Right lobe of liver (tissue), 6 donors: Measurements from ENCODE around the gene TMEM119. TPM values are rescaled to one million over a fixed set of nuclear protein-coding genes. Genes with fewer than 3 reads are reported as not detected.
A peak's percentile ranks its signal among the peaks of the same experiment; 100 is the strongest.

Experiments
- ATAC-seq, 4 donors: fragments of 200-7000 bp; cut with Tn5 transposase; one replicate each; pipeline ENCODE4 v1.9.1; 2020; ENCODE audit warnings: mild to moderate bottlenecking in 4 of 4, moderate library complexity in 4 of 4
- DNase-seq, 3 donors: peaks; one replicate each; pipeline ENCODE4 v3.0.0-alpha.2; 2020
- H3K27ac ChIP-seq, 3 donors: fragments of 200-600 bp; one replicate each; pipeline ENCODE4 v1.8.0; 2022
- H3K27me3 ChIP-seq, 2 donors: fragments of 200-600 bp; one replicate each; pipeline ENCODE4 v1.8.0; 2022
- H3K36me3 ChIP-seq, 4 donors: fragments of 200-600 bp; sonication (generic) in 1 of 4; one replicate each; pipeline versions ENCODE4 v1.5.1 to v1.8.0; 2017 to 2022; ENCODE audit warnings: control low read depth in 1 of 4
- H3K4me1 ChIP-seq, 4 donors: fragments of 200-600 bp; sonication (generic) in 1 of 4; one replicate each; pipeline versions ENCODE4 v1.5.1 to v1.8.0; 2017 to 2022; ENCODE audit warnings: control low read depth in 1 of 4
- H3K4me3 ChIP-seq, 3 donors: fragments of 200-600 bp; one replicate each; pipeline ENCODE4 v1.8.0; 2022
- H3K9me3 ChIP-seq, 4 donors: fragments of 200-600 bp; sonication (generic) in 1 of 4; one replicate each; pipeline versions ENCODE4 v1.5.1 to v1.8.0; 2017 to 2022; ENCODE audit warnings: control low read depth in 1 of 4
- POLR2A ChIP-seq: fragments of 450-650 bp; IDR thresholded peaks from one replicate; pipeline ENCODE4 v1.6.1; 2017; ENCODE audit warnings: antibody characterized with exemption, mild to moderate bottlenecking
- WGBS: methylation state at CpG from one replicate; pipeline ENCODE4 v1.1.6; 2018; ENCODE audit warnings: low coverage, low lambda C conversion rate; ENCODE audit not compliant: insufficient coverage; ENCODE audit errors: missing lambda C conversion rate; 5-methylcytosine and 5-hydroxymethylcytosine counted together
- intact Hi-C, 2 donors: fragments of 100-400 bp; cut with DNase I; formaldehyde crosslinking; loops; one replicate each; pipeline versions ENCODE4 v1.11.2 to v1.14.1; 2022
- total RNA-seq, 6 experiments: library from RNA; depleted of rRNA in 2 of 6; stranded (reverse); fragments of >200 nt in 2 of 6; fragmentation: NEBNext Ultra II Directional in 3 of 6; extraction: Animal tissue kit (Norgen Biotek cat#: 25700) in 3 of 6; gene quantifications; one replicate each; pipeline versions ENCODE4 v1.1.0 to v1.2.4, GENCODE V29; 2016 to 2023
- TF ChIP-seq, protein P1 (sequence below), 4 donors: fragments of 200-600 bp in 3 of 4; fragments of 450-650 bp in 1 of 4; IDR thresholded peaks; one replicate each; pipeline versions ENCODE4 v1.5.1 to v1.8.0; 2016 to 2022; ENCODE audit warnings: antibody characterized with exemption in 4 of 4, mild to moderate bottlenecking in 2 of 4
- donor health status: DM: no; HTN: yes; CAD: no.
- donor health status: DM: no; HTN: no; CAD: no.
- donor health status: DM: no; HTN: no; CAD: no.
- donor health status: DM: no; HTN: yes; CAD: no.
- donor health status: DM: no; HTN: yes; CAD: no.

TMEM119 gene
- total RNA-seq, 6 experiments from 2014 or later: 0.09 to 0.38 (median 0.22) TPM; not detected in 2

DNA sequence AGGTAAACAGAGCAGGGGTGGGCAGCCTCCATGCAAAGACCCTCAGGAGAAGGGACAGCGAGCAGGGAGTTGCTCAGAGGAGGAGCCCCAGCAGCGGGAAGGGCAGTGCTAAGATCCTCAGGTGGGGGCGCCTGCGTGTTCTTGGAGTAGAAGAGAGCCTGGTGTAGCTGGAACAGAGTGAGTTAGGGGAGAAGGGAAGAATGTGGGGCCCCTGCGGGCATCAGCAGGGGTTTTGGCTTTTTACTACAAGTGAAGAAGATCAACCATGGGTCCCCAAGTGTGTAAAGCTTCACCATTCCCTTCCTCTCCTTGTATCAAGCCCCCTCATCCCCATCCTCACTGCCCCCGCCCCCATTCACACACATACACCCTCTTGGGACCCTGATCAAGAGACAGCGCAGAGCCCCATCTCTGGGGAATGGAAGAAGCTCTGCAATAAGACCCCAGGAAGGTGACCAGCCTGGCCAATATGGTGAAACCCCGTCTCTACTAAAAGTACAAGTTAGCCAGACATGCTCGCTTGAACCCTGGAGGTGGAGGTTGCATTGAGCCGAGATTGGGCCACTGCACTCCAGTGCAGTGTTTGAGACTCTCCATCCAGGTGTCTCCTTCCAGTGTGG is 10.2 kb upstream of the TMEM119 start:
- Histone ChIP-seq H3K27ac (no peak overlapping the region), H3K9me3 (no peaks in the 10 kb centered on the region), H3K4me3 (no peak overlapping the region), H3K27me3 (no peaks in the 10 kb centered on the region), H3K36me3 (no peaks in the 10 kb centered on the region), H3K4me1 (no peaks in the 10 kb centered on the region)
- DNase-seq: no peak
- ATAC-seq: no peak
- 64% methylated on average over 10 of the region's 10 CpGs for WGBS
- intact Hi-C loops: no loop called here
- TF ChIP-seq, protein P1, sequence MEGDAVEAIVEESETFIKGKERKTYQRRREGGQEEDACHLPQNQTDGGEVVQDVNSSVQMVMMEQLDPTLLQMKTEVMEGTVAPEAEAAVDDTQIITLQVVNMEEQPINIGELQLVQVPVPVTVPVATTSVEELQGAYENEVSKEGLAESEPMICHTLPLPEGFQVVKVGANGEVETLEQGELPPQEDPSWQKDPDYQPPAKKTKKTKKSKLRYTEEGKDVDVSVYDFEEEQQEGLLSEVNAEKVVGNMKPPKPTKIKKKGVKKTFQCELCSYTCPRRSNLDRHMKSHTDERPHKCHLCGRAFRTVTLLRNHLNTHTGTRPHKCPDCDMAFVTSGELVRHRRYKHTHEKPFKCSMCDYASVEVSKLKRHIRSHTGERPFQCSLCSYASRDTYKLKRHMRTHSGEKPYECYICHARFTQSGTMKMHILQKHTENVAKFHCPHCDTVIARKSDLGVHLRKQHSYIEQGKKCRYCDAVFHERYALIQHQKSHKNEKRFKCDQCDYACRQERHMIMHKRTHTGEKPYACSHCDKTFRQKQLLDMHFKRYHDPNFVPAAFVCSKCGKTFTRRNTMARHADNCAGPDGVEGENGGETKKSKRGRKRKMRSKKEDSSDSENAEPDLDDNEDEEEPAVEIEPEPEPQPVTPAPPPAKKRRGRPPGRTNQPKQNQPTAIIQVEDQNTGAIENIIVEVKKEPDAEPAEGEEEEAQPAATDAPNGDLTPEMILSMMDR (IDR thresholded peaks at IDR 0.05): no peak
- no peak for TF ChIP-seq POLR2A

DNA sequence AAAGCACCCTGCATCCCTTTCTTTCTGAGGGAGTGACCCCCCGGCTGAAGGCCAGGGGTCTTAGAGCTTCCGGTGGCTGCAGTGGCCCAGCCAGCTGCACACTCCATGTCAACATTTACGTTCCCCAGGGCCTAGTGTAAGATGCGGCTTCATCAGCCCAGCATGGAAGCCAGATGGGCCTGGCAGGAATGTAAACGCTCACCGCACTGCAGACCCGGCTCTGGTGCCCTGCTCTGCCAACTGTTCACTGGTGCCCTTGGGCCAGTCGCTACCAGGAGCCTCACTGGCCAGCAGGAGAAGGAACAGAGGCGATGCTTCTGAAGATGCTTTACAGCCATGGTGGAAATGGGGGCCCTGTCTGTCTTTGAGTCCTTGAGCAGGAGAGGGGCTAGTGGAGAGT is 8.6 kb upstream of the TMEM119 start:
- Histone ChIP-seq H3K27me3 (no peaks in the 10 kb centered on the region), H3K4me3 (no peak overlapping the region), H3K4me1 (no peaks in the 10 kb centered on the region), H3K27ac (no peak overlapping the region), H3K9me3 (no peaks in the 10 kb centered on the region), H3K36me3 (no peaks in the 10 kb centered on the region)
- TF ChIP-seq POLR2A: no peak
- TF ChIP-seq, protein P1 (IDR thresholded peaks at IDR 0.05): no peak
- DNase-seq (no peak), ATAC-seq (no peak)
- intact Hi-C loops: no loop called here
- 94% methylated on average over 3 of the region's 9 CpGs for WGBS

DNA sequence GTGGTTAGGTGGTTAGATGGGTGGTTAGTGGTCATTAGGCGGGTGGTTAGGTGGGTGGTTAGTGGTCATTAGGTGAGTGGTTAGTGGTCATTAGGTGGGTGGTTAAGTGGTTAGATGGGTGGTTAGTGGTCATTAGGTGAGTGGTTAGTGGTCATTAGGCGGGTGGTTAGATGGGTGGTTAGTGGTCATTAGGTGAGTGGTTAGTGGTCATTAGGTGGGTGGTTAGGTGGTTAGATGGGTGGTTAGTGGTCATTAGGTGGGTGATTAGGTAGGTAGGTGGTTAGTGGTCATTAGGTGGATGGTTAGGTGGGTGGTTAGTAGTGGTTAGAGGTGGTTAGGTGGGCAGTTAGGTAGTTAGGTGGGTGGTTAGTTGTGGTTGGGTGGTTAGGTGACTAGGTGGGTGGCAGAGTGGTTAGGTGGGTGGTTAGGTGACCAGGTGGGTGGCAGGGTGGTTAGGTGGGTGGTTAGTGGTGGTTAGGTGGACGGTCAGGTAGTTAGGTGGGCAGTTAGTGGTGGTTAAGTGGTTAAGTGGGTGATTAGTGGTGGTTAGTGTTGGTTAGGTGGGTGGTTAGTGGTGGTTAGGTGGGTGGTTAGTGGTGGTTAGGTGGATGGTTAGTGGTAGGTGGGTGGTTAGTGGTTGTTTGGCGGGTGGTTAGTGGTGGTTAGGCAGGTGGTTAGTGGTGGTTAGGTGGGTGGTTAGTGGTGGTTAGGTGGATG is 8.0 kb upstream of the TMEM119 start:
- DNase-seq (no peak), ATAC-seq (no peak)
- H3K9me3 ChIP-seq: no peaks in the 10 kb centered on the region
- intact Hi-C loops: no loop called here
- no peaks in the 10 kb centered on the region for H3K4me1 ChIP-seq
- H3K36me3 ChIP-seq: no peaks in the 10 kb centered on the region
- no peak overlapping the region for H3K27ac ChIP-seq
- no peak for TF ChIP-seq POLR2A
- TF ChIP-seq, protein P1 (IDR thresholded peaks at IDR 0.05): no peak
- no peaks in the 10 kb centered on the region for H3K27me3 ChIP-seq
- 75% methylated on average over 4 of the region's 4 CpGs for WGBS
- H3K4me3 ChIP-seq: no peak overlapping the region

DNA sequence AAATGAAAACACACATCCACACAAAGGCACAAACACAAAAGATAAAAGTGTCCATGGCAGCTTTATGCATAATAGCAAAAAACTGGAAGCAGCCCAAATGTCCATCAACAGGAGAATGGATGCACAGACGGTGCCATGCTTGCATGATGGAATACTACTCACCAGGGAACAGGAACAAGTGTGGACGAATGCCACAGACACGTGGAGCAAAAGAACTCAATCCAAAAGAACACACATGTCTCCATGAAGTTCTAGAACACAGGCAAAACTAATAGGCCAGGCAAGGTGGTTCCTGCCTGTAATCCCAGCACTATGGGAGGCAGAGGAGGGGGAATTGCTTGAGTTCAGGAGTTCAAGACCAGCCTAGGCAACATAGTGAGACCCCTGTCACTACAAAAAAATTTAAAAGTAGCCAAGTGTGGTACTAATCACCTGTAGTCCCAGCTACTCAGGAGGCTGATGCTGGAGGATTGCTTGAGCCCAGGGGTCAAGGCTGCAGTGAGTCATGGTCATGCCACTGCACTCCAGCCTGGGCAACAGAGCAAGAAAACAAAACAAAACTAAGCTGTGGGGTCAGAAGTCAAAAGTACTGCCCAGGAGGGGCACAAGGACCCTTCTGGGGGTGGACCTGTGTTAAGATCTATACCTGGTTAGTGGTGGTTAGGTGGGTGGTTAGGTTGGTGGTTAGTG is 7.3 kb upstream of the TMEM119 start:
- Histone ChIP-seq H3K9me3 (no peaks in the 10 kb centered on the region), H3K4me3 (no peak overlapping the region), H3K4me1 (no peaks in the 10 kb centered on the region), H3K27me3 (no peaks in the 10 kb centered on the region), H3K27ac (no peak overlapping the region), H3K36me3 (no peaks in the 10 kb centered on the region)
- TF ChIP-seq POLR2A: no peak
- TF ChIP-seq, protein P1 (IDR thresholded peaks at IDR 0.05): no peak
- 43% methylated on average over 3 of the region's 3 CpGs for WGBS
- intact Hi-C loops: no loop called here
- DNase-seq: no peak
- peak in 1 of 4 donors; percentile 37 for ATAC-seq
